Immature natural killer cell (primary cell): ENCODE results near the gene ZNF829. TPM values are rescaled to one million over a fixed set of nuclear protein-coding genes. Genes with fewer than 3 reads are reported as not detected.

ENCODE experiments used
- DNase-seq, 3 donors: peaks; one replicate each; pipeline ENCODE4 v3.0.0; 2022; ENCODE audit warnings: mixed read lengths in 1 of 3
- H3K27ac Mint-ChIP-seq, 6 donors: one replicate each; pipeline ENCODE4 v1.8.0; 2020; ENCODE audit warnings: mixed read lengths in 6 of 6, mild to moderate bottlenecking in 5 of 6, inconsistent platforms in 4 of 6, moderate library complexity in 3 of 6
- H3K27me3 Mint-ChIP-seq, 3 donors: one replicate each; pipeline ENCODE4 v1.8.0; 2020 to 2021; ENCODE audit warnings: low read depth in 3 of 3, mild to moderate bottlenecking in 3 of 3, mixed read lengths in 3 of 3, moderate library complexity in 3 of 3, inconsistent platforms in 1 of 3
- H3K36me3 Mint-ChIP-seq, 3 donors: one replicate each; pipeline ENCODE4 v1.8.0; 2020; ENCODE audit warnings: mixed read lengths in 3 of 3, inconsistent platforms in 2 of 3, mild to moderate bottlenecking in 2 of 3
- H3K4me1 Mint-ChIP-seq, 2 donors: one replicate each; pipeline ENCODE4 v1.8.0; 2020; ENCODE audit warnings: inconsistent platforms in 2 of 2, mild to moderate bottlenecking in 2 of 2, mixed read lengths in 2 of 2, moderate library complexity in 1 of 2
- H3K4me3 Mint-ChIP-seq, 5 donors: one replicate each; pipeline ENCODE4 v1.8.0; 2020; ENCODE audit warnings: mild to moderate bottlenecking in 5 of 5, mixed read lengths in 5 of 5, inconsistent platforms in 3 of 5, moderate library complexity in 3 of 5
- H3K9me3 Mint-ChIP-seq, 6 donors: one replicate each; pipeline ENCODE4 v1.8.0; 2020; ENCODE audit warnings: mild to moderate bottlenecking in 6 of 6, mixed read lengths in 6 of 6, inconsistent platforms in 4 of 6, moderate library complexity in 3 of 6
- polyA plus RNA-seq, 3 donors: library from polyadenylated mRNA; unstranded; fragments of 300-500 nt; fragmentation: Illumina TruSeq; gene quantifications; one replicate each; pipeline ENCODE4 v1.2.3, GENCODE V29; 2021

The ZNF829 gene
- polyA plus RNA-seq, 3 donors from 2014 or later, result 0.13 to 3.9 (median 1.6) TPM

DNA sequence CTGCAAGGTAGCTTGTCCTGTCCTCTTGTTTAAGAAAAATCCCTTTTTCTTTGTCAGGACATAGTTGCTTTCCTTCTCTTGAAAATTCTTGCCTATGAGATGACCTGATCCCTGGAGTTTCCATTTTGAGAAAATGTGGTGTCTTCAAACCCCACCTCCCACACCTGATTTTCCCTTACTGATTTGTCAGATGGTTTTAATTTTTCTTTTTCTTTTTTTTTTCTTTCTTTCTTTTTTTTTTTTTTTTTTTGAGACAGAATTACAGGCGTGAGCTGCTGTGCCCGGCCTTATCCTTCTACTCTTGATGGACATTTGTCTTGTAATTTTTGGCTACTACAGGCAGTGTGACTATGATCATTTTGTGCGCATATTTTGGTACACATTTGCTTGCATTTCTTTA lies 64.2 kb downstream of the ZNF829 start:
- Mint-ChIP-seq H3K27ac (peak overlapping the region in 1 of 6 donors; percentile 54), H3K9me3 (peaks cover 0 to 11% (median 4%) of the 10 kb centered on the region in 6 donors), H3K4me3 (no peak overlapping the region), H3K27me3 (peaks cover 0 to 1% (median 0%) of the 10 kb centered on the region in 3 donors), H3K4me1 (peaks cover 10 to 17% of the 10 kb centered on the region in 2 donors), H3K36me3 (peaks cover 10 to 34% (median 29%) of the 10 kb centered on the region in 3 donors)
- DNase-seq, result no peak

DNA sequence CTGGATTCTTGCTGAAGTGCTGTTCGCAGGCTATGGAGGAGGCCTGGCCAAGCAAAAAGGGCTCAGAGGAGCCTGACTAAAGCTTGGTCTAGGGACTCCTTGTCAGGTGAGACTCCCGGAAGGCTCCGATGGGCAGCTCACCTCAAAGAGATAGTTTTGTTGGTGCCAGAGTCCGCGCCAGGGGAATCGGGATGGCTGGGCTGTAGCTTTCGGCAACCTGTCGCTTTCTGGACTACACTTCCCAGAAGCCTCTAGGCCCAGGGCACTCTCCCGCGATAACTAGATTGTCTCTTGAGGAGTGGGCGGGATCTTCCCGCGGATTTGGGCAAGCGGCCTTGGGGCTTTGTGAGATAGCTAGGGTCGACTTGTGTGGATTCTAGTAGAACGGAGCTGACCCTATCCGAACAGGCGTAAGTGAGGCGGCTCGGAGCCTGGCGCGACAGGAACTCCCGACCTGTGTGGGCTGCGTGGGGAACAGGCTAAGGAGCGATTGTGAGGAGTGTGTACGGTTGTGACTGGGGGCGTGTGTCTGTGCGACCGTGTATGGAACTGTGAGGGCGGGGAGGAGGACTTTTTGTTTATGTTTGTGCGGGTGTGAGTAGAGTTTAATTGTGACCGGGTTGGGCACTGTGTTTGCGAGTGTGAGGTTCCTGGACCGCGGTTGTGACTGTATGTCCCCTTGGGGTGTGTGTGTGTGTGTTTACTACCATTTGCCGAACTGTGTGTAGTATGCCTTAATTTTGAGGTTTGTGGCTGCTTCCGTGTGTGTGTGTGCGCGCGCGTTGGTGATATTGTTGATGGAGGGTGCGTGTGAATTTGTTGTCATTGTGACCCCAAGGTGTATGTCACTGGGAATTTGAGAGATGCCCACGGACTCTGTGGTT lies 65.3 kb downstream of the ZNF829 start, which contains the start of gene ZNF345:
TSS of gene ZNF345 (plus strand) at position 318 of the 884 bp plus-strand sequence. CDS start 25,955 bp downstream, outside the sequence.
- Mint-ChIP-seq H3K9me3 (peaks cover 0 to 6% (median 3%) of the 10 kb centered on the region in 6 donors), H3K27ac (no peak within 1 kb of the TSS), H3K36me3 (peaks cover 4 to 25% (median 22%) of the 10 kb centered on the region in 3 donors), H3K4me3 (no peak within 1 kb of the TSS), H3K27me3 (peaks cover 0 to 1% (median 0%) of the 10 kb centered on the region in 3 donors), H3K4me1 (peaks cover 11 to 15% of the 10 kb centered on the region in 2 donors)
- DNase-seq, result peak; percentile 84 to 87 (median 87)

DNA sequence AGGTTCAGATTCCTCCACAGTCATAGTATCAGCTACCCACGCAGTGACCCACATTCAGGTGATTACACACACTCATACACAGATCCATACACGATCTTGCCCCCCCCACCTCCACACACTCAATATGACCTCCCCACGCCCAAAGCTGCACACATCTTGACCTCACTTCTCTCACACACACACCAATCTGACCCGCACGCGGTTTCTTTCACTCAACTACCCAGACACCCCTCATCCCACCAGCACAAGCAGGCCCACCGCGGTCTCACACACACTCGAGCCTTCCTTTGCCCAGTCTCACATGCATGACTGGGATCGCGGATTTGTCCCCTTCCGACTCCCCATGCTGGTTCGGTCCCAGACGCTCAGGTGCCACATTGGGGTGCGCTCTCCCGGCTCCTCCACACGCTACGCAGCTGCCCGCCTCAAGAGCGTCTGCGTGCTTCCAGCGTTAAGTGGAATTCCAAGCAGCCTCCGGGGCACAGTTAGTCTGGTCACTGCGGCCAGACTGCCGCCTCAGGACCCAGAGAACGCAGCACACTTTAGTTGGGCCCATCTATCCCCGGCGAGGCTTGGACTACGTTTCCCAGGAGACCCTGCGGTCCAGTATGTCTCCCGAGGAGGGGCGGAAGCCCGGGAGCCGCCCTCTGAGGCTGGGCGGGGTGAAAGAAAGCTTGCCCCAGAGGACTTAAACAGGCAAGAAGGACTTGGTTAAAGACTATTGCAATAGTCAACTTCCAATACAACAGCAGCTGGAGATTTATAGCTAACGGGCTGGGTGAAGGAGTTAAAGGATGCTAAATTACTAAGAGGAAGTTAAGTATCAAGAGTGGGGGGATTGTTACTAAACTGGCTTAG lies 66.2 kb downstream of the ZNF829 start:
- Mint-ChIP-seq H3K9me3 (peaks cover 0 to 3% (median 0%) of the 10 kb centered on the region in 6 donors), H3K4me1 (peaks cover 10 to 11% of the 10 kb centered on the region in 2 donors), H3K36me3 (peaks cover 6 to 25% (median 23%) of the 10 kb centered on the region in 3 donors), H3K4me3 (no peak overlapping the region), H3K27me3 (peaks cover 0 to 1% (median 0%) of the 10 kb centered on the region in 3 donors), H3K27ac (no peak overlapping the region)
- DNase-seq, result peak; percentile 82 to 84 (median 84)

DNA sequence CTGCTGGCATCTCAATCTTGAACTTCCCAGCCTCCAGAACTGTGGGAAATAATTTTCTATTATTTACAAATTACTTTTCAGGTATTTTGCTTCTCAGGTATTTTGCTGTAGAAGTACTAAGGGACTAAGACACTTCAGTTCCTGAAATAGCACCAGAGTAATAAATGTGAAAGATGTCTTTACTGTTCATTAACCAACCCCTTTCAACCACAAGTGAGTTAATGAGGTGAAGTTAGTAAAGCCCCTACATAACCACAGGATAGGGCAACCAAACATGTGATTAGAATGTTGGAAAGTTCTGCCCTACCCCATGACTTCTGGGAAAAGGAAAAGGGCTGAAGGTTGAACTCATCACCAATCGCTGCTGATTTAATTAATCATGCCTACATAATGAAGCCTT lies 68.1 kb downstream of the ZNF829 start:
- H3K27me3 Mint-ChIP-seq, result peaks cover 0 to 3% (median 0%) of the 10 kb centered on the region in 3 donors
- peak overlapping the region in 2 of 5 donors; percentile 81 to 84 for H3K4me3 Mint-ChIP-seq
- peaks cover 0 to 1% (median 0%) of the 10 kb centered on the region in 6 donors for H3K9me3 Mint-ChIP-seq
- DNase-seq, result no peak
- H3K4me1 Mint-ChIP-seq, result peaks cover 5 to 8% of the 10 kb centered on the region in 2 donors
- H3K36me3 Mint-ChIP-seq, result peaks cover 10 to 22% (median 16%) of the 10 kb centered on the region in 3 donors
- H3K27ac Mint-ChIP-seq, result peak overlapping the region in 2 of 6 donors; percentile 96

DNA sequence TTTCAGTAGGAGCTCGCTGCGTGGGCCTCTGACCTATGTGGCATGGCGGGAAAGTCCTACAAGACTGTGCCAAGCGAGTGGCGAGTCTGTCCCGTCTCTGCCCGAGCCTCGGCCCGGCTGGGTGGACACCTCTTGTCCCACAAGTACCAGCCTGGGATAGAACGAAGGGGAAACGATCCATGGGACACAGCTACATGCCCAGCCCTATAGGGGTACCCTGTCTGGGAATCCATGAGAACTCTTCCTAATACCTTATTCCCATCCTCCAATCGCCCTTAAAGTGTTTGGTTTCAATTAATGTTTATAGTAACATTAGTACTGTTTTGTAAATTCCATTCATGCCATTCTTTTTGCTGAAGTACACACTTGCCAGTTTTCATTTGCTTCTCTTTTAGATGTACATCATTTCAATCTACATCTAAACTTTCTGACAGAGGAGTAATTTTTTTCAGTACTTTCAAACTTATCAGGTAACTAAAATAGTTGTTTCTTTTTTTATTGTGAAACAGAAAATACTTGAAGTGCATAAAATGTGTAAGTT lies 77.2 kb downstream of the ZNF829 start:
- Mint-ChIP-seq H3K27ac (peak overlapping the region in 3 of 6 donors; percentile 54 to 94 (median 84)), H3K4me1 (peaks cover 0 to 18% of the 10 kb centered on the region in 2 donors), H3K36me3 (peaks cover 16 to 37% (median 33%) of the 10 kb centered on the region in 3 donors), H3K27me3 (peaks cover 0 to 2% (median 2%) of the 10 kb centered on the region in 3 donors), H3K9me3 (peaks cover 4 to 18% (median 14%) of the 10 kb centered on the region in 6 donors), H3K4me3 (no peak overlapping the region)
- no peak for DNase-seq

Other genes starting within 250 kb of the ZNF829 start
- 1 to 10 TPM; 2.6 to 7.8 (median 4.0) TPM for gene ZNF461, start 249.5 kb downstream of the ZNF829 start, polyA plus RNA-seq
- 1 to 10 TPM; 4.6 to 7.9 (median 4.8) TPM for gene ZNF567, start 228.7 kb downstream of the ZNF829 start, polyA plus RNA-seq
- under 1 TPM in 2 of 3 donors, not detected in 1; 0.22 to 0.50 TPM for gene ZNF850, start 143.5 kb downstream of the ZNF829 start, polyA plus RNA-seq
- 1 to 10 TPM; 6.2 to 8.8 (median 8.5) TPM for gene ZNF790, start 77.9 kb downstream of the ZNF829 start, polyA plus RNA-seq
- gene ZNF345, start 65.4 kb downstream of the ZNF829 start, polyA plus RNA-seq, result 1 to 10 TPM; 3.2 to 5.4 (median 3.6) TPM
- 10 to 100 TPM in 2 of 3 donors, 1 to 10 TPM in 1; 8.6 to 15.4 (median 10.1) TPM for gene ZNF568, start within 50 bp of the ZNF829 start, polyA plus RNA-seq
- 10 to 100 TPM; 12.2 to 18.6 (median 13.8) TPM for gene ZNF420, start 162.1 kb upstream of the ZNF829 start, polyA plus RNA-seq